Testis (tissue), 2 donors: ENCODE data around the gene NGRN.

Experiments used
- POLR2A ChIP-seq: fragments of 450-650 bp; IDR thresholded peaks from one replicate; pipeline ENCODE4 v1.6.1; 2017; ENCODE audit warnings: antibody characterized with exemption, mild to moderate bottlenecking, moderate library complexity
- TF ChIP-seq, protein P1 (sequence below), 3 experiments: fragments of 450-650 bp in 2 of 3; fragments of 200-600 bp in 1 of 3; sonication (generic) in 1 of 3; IDR thresholded peaks; one replicate each; pipeline ENCODE4 v1.5.1; 2016 to 2019; ENCODE audit warnings: antibody characterized with exemption in 3 of 3, mild to moderate bottlenecking in 2 of 3, moderate library complexity in 1 of 3

DNA sequence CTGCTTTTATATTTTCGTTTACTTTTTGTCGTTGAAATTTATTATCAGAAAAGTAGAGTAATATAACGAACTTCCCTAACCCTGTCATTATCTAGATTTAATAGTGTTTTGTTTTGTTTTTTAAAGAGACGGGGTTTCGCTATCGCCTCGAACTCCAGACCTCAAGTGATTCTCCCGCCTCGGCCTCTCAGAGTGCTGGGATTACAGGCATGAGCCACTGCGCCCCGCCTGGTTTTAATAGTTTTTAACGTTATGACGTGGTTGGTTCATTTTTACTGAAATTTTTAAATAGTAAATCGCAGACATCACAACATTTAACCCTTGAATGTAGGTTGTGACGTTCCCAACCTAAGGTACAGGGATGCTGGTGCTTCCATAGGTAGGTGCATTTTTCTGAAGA is 1.0 kb downstream of the NGRN start:
- TF ChIP-seq, protein P1, sequence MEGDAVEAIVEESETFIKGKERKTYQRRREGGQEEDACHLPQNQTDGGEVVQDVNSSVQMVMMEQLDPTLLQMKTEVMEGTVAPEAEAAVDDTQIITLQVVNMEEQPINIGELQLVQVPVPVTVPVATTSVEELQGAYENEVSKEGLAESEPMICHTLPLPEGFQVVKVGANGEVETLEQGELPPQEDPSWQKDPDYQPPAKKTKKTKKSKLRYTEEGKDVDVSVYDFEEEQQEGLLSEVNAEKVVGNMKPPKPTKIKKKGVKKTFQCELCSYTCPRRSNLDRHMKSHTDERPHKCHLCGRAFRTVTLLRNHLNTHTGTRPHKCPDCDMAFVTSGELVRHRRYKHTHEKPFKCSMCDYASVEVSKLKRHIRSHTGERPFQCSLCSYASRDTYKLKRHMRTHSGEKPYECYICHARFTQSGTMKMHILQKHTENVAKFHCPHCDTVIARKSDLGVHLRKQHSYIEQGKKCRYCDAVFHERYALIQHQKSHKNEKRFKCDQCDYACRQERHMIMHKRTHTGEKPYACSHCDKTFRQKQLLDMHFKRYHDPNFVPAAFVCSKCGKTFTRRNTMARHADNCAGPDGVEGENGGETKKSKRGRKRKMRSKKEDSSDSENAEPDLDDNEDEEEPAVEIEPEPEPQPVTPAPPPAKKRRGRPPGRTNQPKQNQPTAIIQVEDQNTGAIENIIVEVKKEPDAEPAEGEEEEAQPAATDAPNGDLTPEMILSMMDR (IDR thresholded peaks at IDR 0.05): no peak
- no peak for TF ChIP-seq POLR2A
